ENCODE results near the gene TLL2. TPM values are rescaled to one million over a fixed set of nuclear protein-coding genes. Genes with fewer than 3 reads are reported as not detected.
A peak's percentile ranks its signal among the peaks of the same experiment; 100 is the strongest.

The TLL2 gene
- polyA plus RNA-seq, 3 donors, result not detected

DNA sequence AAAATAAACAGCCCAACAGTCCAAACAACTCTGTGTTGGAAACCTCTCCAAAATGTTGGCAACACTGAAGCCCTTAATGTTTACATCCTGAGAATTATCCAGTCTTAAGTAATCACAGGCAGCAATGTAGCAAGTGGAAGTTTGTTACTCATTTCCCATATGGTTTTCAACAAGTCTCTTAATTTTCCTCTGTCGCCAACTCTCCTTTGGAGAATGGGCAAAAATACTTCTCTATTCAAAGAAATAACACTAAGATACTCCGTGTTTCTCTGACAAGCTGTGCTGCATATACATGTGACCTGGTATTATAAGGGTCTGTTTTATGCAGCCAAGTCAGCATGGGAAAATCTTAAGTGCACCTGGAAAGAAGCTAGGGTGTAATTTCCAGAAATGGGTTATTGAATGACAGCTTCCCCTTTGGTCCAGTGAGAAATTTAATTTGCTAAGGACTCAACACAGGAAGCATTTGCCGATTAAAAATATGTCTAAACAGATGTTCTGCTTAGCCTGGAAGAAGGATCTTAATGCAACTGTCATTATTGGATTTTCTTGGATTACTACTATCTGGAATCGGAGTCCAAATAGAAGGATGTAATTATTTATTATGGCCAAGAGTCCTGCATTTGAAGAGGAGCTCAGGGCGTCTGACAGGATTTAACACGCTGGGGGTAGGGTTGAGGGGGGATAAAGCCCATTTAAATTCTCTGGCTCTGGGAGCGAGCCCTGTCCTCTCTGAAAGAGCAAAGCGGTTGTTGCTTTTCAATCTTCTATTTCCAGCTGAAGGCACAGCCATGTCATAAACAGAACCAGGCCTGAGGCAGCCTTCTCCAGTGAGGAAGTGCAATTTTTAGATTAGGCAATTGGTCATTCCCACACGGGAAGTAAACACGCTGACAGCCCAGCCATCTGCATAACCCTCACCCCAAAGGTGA lies 73.1 kb downstream of the TLL2 start:
- Histone ChIP-seq H3K4me1 (ENCODE audit: control insufficient read depth in 1 of 2, insufficient read depth in 2 of 2, low read length in 2 of 2) (peaks cover 18 to 20% of the 10 kb centered on the region in 2 donors), H3K9ac (ENCODE audit: insufficient read depth, low read length, poor library complexity, severe bottlenecking) (no peak overlapping the region), H3K4me3 (replicated peaks in 1 of 3; ENCODE audit: low read depth in 2 of 3, low read length in 3 of 3) (no peak overlapping the region), H2AFZ (ENCODE audit: insufficient read depth, low read depth, low read length, poor library complexity, severe bottlenecking) (peak overlapping the region; percentile 17), H3K4me2 (replicated peaks; ENCODE audit: extremely low read depth, low read length, poor library complexity, severe bottlenecking) (peak overlapping the region; percentile 8), H3K27ac (ENCODE audit: low read depth in 1 of 2, low read length in 2 of 2) (peak overlapping the region in 1 of 2 donors; percentile 28), H3K36me3 (replicated peaks in 1 of 2; ENCODE audit: control insufficient read depth in 1 of 2, insufficient read depth in 2 of 2, low read length in 2 of 2) (no peaks in the 10 kb centered on the region), H3K9me3 (replicated peaks in 1 of 2; ENCODE audit: control insufficient read depth in 1 of 2, insufficient read depth in 1 of 2, low read length in 2 of 2) (no peaks in the 10 kb centered on the region), H3K27me3 (ENCODE audit: control insufficient read depth in 2 of 2, insufficient read depth in 2 of 2, low read length in 2 of 2) (no peaks in the 10 kb centered on the region), H4K20me1 (ENCODE audit: insufficient read depth, low read length) (no peaks in the 10 kb centered on the region), H3K79me2 (ENCODE audit: insufficient read depth, low read length) (no peaks in the 10 kb centered on the region)
- Mint-ChIP-seq H3K4me3 (no peak overlapping the region), H3K27ac (peak overlapping the region in 6 of 7 donors; percentile 26 to 84 (median 79)), H3K27me3 (ENCODE audit: low read depth in 3 of 3) (peaks cover 1 to 3% (median 2%) of the 10 kb centered on the region in 3 donors), H3K9me3 (peaks cover 0 to 5% (median 0%) of the 10 kb centered on the region in 7 donors), H3K4me1 (peaks cover 18% of the 10 kb centered on the region), H3K36me3 (no peaks in the 10 kb centered on the region)
- peak; percentile 15 to 46 (median 35) for DNase-seq
- 100% methylated on average over 3 of the region's 10 CpGs for WGBS (ENCODE audit: insufficient coverage)
- intact Hi-C loops (cut with micrococcal nuclease), result no loop called here
- TF ChIP-seq, protein P1, sequence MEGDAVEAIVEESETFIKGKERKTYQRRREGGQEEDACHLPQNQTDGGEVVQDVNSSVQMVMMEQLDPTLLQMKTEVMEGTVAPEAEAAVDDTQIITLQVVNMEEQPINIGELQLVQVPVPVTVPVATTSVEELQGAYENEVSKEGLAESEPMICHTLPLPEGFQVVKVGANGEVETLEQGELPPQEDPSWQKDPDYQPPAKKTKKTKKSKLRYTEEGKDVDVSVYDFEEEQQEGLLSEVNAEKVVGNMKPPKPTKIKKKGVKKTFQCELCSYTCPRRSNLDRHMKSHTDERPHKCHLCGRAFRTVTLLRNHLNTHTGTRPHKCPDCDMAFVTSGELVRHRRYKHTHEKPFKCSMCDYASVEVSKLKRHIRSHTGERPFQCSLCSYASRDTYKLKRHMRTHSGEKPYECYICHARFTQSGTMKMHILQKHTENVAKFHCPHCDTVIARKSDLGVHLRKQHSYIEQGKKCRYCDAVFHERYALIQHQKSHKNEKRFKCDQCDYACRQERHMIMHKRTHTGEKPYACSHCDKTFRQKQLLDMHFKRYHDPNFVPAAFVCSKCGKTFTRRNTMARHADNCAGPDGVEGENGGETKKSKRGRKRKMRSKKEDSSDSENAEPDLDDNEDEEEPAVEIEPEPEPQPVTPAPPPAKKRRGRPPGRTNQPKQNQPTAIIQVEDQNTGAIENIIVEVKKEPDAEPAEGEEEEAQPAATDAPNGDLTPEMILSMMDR (IDR thresholded peaks at IDR 0.05), result no peak

DNA sequence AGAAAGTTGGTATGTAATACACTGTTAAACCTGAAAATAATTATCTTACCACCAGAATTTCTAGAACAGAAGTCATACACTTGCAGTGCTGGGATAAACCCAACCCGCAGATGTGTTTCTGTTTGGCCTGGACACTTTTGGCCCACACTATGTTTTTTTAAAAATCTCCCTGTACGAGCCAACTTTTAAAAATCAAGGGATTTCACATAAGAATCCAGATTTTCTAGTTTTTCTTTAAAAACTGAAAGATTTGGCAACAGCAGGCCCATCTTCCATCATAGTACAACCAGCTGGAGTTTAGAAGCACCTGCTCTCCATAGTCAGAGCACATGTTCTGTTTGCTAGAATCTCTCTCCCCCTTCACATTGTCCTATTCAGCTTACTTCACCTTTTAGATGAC lies 74.0 kb downstream of the TLL2 start:
- Mint-ChIP-seq H3K27ac (peak overlapping the region in 1 of 7 donors; percentile 35), H3K36me3 (no peaks in the 10 kb centered on the region), H3K27me3 (ENCODE audit: low read depth in 3 of 3) (peaks cover 0 to 1% (median 0%) of the 10 kb centered on the region in 3 donors), H3K9me3 (peaks cover 0 to 6% (median 0%) of the 10 kb centered on the region in 7 donors), H3K4me3 (no peak overlapping the region), H3K4me1 (peaks cover 18% of the 10 kb centered on the region)
- Histone ChIP-seq H3K27me3 (ENCODE audit: control insufficient read depth in 2 of 2, insufficient read depth in 2 of 2, low read length in 2 of 2) (no peaks in the 10 kb centered on the region), H3K79me2 (ENCODE audit: insufficient read depth, low read length) (no peaks in the 10 kb centered on the region), H4K20me1 (ENCODE audit: insufficient read depth, low read length) (no peaks in the 10 kb centered on the region), H3K4me1 (ENCODE audit: control insufficient read depth in 1 of 2, insufficient read depth in 2 of 2, low read length in 2 of 2) (peaks cover 18 to 20% of the 10 kb centered on the region in 2 donors), H2AFZ (ENCODE audit: insufficient read depth, low read depth, low read length, poor library complexity, severe bottlenecking) (no peak overlapping the region), H3K27ac (ENCODE audit: low read depth in 1 of 2, low read length in 2 of 2) (no peak overlapping the region), H3K9ac (ENCODE audit: insufficient read depth, low read length, poor library complexity, severe bottlenecking) (no peak overlapping the region), H3K4me3 (replicated peaks in 1 of 3; ENCODE audit: low read depth in 2 of 3, low read length in 3 of 3) (no peak overlapping the region), H3K9me3 (replicated peaks in 1 of 2; ENCODE audit: control insufficient read depth in 1 of 2, insufficient read depth in 1 of 2, low read length in 2 of 2) (no peaks in the 10 kb centered on the region), H3K36me3 (replicated peaks in 1 of 2; ENCODE audit: control insufficient read depth in 1 of 2, insufficient read depth in 2 of 2, low read length in 2 of 2) (no peaks in the 10 kb centered on the region), H3K4me2 (replicated peaks; ENCODE audit: extremely low read depth, low read length, poor library complexity, severe bottlenecking) (no peak overlapping the region)
- no peak for DNase-seq
- WGBS (ENCODE audit: insufficient coverage), result 100% methylated on average over 2 of the region's 2 CpGs
- intact Hi-C loops (cut with micrococcal nuclease), result no loop called here
- TF ChIP-seq, protein P1 (IDR thresholded peaks at IDR 0.05), result no peak
